Naive B cell (primary cell): Measurements from ENCODE around the gene ZCCHC17. TPM values are rescaled to one million over a fixed set of nuclear protein-coding genes. Genes with fewer than 3 reads are reported as not detected.
A peak's percentile ranks its signal among the peaks of the same experiment; 100 is the strongest.
"Not testable (repeated sequence)": the region's sequence is repeated elsewhere in the genome, so short reads cannot be mapped to it uniquely, and the experiment has no call there.

Experiments used
- ATAC-seq, 2 donors: fragments of 150-1000 bp; cut with Tn5 transposase; 2 replicates each; pipeline ENCODE4 v1.10.0; 2021; ENCODE audit warnings: low read depth in 2 of 2, mild to moderate bottlenecking in 2 of 2, moderate library complexity in 2 of 2
- DNase-seq: peaks from one replicate; pipeline ENCODE4 v3.0.0; 2022
- H3K27ac Mint-ChIP-seq, 6 donors: one replicate each; pipeline ENCODE4 v1.8.0; 2020 to 2022; ENCODE audit warnings: mild to moderate bottlenecking in 6 of 6, mixed read lengths in 6 of 6, moderate library complexity in 5 of 6, inconsistent platforms in 2 of 6
- H3K27me3 Mint-ChIP-seq, 3 donors: one replicate each; pipeline ENCODE4 v1.8.0; 2021 to 2022; ENCODE audit warnings: mixed read lengths in 3 of 3, mild to moderate bottlenecking in 1 of 3
- H3K36me3 Mint-ChIP-seq, 2 donors: one replicate each; pipeline ENCODE4 v1.8.0; 2020 to 2022; ENCODE audit warnings: mixed read lengths in 2 of 2, inconsistent platforms in 1 of 2, mild to moderate bottlenecking in 1 of 2
- H3K4me1 Mint-ChIP-seq, 3 donors: one replicate each; pipeline ENCODE4 v1.8.0; 2020 to 2022; ENCODE audit warnings: mixed read lengths in 3 of 3, inconsistent platforms in 1 of 3, mild to moderate bottlenecking in 1 of 3, moderate library complexity in 1 of 3
- H3K4me3 Mint-ChIP-seq, 8 donors: one replicate each; pipeline ENCODE4 v1.8.0; 2020 to 2022; ENCODE audit warnings: mild to moderate bottlenecking in 8 of 8, mixed read lengths in 8 of 8, moderate library complexity in 8 of 8, inconsistent platforms in 2 of 8
- H3K9me3 Mint-ChIP-seq, 7 donors: one replicate each; pipeline ENCODE4 v1.8.0; 2020 to 2022; ENCODE audit warnings: mixed read lengths in 7 of 7, mild to moderate bottlenecking in 5 of 7, inconsistent platforms in 2 of 7, moderate library complexity in 1 of 7
- polyA plus RNA-seq, 6 donors: library from polyadenylated mRNA; unstranded; fragments of 300-500 nt; fragmentation: Illumina TruSeq; gene quantifications; one replicate each; pipeline ENCODE4 v1.2.3, GENCODE V29; 2021; ENCODE audit warnings: low read depth in 6 of 6

The ZCCHC17 gene, protein sequence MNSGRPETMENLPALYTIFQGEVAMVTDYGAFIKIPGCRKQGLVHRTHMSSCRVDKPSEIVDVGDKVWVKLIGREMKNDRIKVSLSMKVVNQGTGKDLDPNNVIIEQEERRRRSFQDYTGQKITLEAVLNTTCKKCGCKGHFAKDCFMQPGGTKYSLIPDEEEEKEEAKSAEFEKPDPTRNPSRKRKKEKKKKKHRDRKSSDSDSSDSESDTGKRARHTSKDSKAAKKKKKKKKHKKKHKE
- 10 to 100 TPM; 44.4 to 70.6 (median 50.6) TPM for polyA plus RNA-seq

DNA sequence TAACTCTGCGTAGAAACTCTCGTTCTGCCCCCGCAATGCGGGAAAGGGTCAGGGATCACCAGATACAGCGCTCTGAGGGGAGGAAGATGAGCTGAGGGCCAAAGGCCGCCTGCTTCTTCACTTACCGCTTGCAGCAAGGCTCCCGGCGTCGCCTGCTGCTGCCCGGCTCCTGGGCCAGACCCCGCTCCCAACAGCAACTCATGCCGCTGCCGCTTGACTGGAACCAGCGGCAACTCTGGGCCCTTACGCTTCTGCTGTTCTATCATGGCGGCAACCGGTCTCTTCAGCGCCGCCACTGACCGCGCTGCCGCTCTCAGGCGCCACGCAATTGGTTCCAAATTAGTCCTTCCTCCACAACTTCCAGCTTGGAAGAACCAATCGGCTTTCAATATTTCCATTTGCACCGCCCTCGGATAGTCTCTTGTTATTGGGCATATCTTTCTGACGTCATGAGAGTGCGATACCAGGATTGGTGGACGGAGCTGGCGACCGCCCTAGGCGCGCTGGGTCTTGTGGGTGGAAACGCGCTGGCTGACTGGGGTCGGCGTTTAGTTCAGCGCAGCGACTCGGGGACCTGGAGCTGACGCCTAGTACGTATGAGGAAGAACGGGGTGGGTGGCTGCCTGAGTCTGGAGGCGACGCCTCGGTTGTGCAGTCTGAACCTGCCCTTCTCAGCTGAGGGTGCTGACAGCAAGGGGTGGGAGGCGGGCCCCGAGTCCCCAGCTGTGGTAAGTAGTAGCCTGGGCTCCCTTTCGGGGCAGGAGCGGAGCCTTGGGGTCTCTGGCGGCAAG is at the start of gene ZCCHC17, which contains the start of gene SNRNP40:
Gene ZCCHC17 (plus strand): TSS at position 547 of the 791 bp plus-strand sequence. CDS start 13,067 bp downstream, outside the sequence.
Gene SNRNP40 (minus strand): TSS at position 303 of the 791 bp plus-strand sequence. CDS start 37 bp downstream, at position 266.
- Mint-ChIP-seq H3K27ac (peak within 1 kb of the TSS in 1 of 6 donors; percentile 95), H3K36me3 (peaks cover 0 to 12% of the 10 kb centered on the region in 2 donors), H3K27me3 (no peaks in the 10 kb centered on the region), H3K9me3 (no peaks in the 10 kb centered on the region), H3K4me3 (no peak within 1 kb of the TSS), H3K4me1 (peaks cover 11 to 28% (median 19%) of the 10 kb centered on the region in 3 donors)
- ATAC-seq (peak; percentile 90 to 91), DNase-seq (peak; percentile 97)

DNA sequence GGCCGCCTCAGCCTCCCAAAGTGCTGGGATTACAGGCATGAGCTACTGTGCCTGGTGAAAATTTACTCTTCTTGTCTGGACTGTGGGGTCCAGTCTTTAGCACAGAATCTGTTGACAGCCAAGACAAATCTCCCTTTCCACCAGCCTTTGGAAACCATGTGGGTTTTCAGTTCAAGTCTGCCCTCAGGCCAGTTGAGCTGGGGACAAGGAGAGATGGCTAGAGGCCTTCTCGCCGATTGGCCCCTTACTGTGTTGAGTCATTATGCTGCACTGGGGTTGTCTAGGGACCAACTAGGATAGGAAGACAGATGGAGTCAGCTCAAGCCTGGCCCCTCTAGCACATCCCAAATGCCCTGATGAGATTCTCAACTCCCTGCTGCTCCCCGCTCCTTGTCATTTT is 48.6 kb upstream of the ZCCHC17 start:
- Mint-ChIP-seq H3K27ac (no peak overlapping the region), H3K4me3 (no peak overlapping the region), H3K9me3 (no peaks in the 10 kb centered on the region), H3K36me3 (no peaks in the 10 kb centered on the region), H3K4me1 (no peaks in the 10 kb centered on the region), H3K27me3 (peaks cover 7 to 11% (median 7%) of the 10 kb centered on the region in 3 donors)
- DNase-seq (no peak), ATAC-seq (no peak)

DNA sequence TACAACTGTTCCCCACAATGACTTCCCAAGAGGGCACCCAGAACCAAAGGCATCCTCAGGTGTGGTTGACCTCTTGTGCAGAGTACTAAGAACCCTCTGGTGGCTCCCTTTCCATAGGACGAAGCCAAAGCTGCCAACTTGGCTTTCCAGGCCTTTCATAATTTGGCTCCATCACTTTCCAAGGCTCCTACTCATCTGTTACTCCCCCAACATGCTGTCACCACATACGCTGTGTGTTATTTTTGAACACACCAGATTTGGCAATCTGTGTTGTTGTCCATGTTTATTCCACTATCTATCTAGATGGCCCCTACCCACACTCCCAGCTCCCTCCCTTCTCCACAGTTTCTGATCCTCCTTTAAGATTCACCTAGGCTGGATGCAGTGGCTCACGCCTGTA is 47.0 kb upstream of the ZCCHC17 start:
- no peak for DNase-seq
- H3K9me3 Mint-ChIP-seq, result no peaks in the 10 kb centered on the region
- H3K27me3 Mint-ChIP-seq, result no peaks in the 10 kb centered on the region
- ATAC-seq, result no peak
- H3K4me1 Mint-ChIP-seq, result no peaks in the 10 kb centered on the region
- no peak overlapping the region for H3K27ac Mint-ChIP-seq
- no peaks in the 10 kb centered on the region for H3K36me3 Mint-ChIP-seq
- no peak overlapping the region for H3K4me3 Mint-ChIP-seq

DNA sequence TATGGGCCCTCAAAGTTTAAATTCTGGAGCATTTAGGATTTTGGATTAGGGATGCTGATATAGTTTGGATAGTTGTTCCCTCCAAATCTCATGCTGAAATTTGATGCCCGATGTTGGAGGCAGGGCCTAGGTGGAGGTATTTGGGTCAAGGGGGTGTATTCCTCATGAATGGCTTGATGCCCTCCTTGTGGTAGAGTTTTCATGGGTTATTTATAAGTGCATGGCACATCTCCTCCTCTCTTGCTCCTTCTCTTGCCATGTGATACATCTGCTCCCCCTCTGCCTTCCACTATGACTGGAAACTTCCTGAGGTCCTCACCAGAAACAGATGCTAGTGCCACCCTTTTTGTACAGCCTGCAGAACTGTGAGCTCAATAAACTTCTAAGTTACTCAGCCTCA is 39.6 kb upstream of the ZCCHC17 start:
- DNase-seq (no peak), ATAC-seq (no peak)
- no peak overlapping the region for H3K27ac Mint-ChIP-seq
- no peaks in the 10 kb centered on the region for H3K4me1 Mint-ChIP-seq
- H3K9me3 Mint-ChIP-seq, result no peaks in the 10 kb centered on the region
- H3K36me3 Mint-ChIP-seq, result peaks cover 18 to 32% of the 10 kb centered on the region in 2 donors
- H3K4me3 Mint-ChIP-seq, result no peak overlapping the region
- H3K27me3 Mint-ChIP-seq, result no peaks in the 10 kb centered on the region

DNA sequence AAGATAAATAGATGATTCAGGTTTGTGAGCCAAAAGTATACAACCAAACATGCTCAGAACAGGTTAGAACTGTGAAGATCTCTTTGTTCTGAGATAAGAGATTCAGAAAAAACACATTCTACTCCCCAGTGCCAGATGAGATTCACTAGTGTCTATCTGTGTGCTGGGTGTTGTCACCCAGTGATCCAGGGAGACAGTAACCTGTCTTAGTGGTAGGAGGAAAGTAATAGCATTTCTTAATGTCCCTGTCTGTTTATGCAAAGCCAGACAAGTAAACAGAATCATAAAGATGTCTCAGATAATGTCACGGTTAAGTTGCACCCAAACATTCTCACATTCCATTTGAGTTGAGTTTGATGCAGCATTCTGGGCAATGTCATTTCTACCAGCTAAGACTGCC is 38.3 kb upstream of the ZCCHC17 start:
- H3K4me3 Mint-ChIP-seq, result no peak overlapping the region
- no peak overlapping the region for H3K27ac Mint-ChIP-seq
- ATAC-seq (no peak), DNase-seq (no peak)
- H3K9me3 Mint-ChIP-seq, result no peaks in the 10 kb centered on the region
- H3K27me3 Mint-ChIP-seq, result no peaks in the 10 kb centered on the region
- H3K4me1 Mint-ChIP-seq, result no peaks in the 10 kb centered on the region
- peaks cover 18 to 32% of the 10 kb centered on the region in 2 donors for H3K36me3 Mint-ChIP-seq

DNA sequence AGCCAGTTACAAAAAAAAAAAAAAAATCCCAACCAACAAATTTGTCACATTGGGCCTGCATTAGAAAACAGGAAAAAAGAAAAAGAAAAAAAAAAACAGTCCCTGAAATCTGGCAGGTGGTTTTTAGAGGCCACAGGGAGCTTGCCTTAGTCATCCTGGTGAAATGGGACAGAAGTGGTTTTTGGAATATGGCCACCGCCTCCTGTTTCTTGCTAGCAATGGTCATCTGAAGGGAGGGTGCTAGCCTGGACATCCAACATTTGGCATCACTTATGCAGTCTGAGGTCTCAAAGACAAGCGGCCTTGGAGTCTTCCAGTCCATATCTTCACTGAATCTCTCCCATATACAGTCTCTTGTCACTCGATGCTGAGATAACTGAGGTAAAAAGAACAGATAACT is 37.1 kb upstream of the ZCCHC17 start:
- no peak overlapping the region for H3K27ac Mint-ChIP-seq
- no peaks in the 10 kb centered on the region for H3K4me1 Mint-ChIP-seq
- H3K36me3 Mint-ChIP-seq, result peaks cover 18 to 32% of the 10 kb centered on the region in 2 donors
- no peak overlapping the region for H3K4me3 Mint-ChIP-seq
- H3K27me3 Mint-ChIP-seq, result no peaks in the 10 kb centered on the region
- ATAC-seq (no peak), DNase-seq (no peak)
- no peaks in the 10 kb centered on the region for H3K9me3 Mint-ChIP-seq

DNA sequence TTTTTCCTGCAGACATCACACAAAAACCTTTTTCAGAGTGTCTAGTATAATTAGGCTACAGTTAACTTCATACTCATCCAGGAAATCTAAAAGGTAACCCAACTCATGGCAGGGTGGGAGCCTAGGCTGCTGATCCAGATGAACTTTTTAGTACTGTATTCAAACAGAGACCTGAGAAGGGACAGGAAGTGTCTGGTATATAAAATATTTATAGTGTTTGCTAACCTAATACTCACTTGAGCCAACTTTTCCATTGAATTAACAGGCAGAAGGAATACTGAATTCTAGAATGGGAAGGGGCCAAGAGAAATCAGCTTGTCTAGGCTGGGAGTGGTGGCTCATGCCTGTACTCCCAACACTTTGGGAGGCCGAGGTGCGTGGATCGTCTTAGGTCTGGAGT is 34.9 kb upstream of the ZCCHC17 start:
- no peak overlapping the region for H3K4me3 Mint-ChIP-seq
- no peaks in the 10 kb centered on the region for H3K4me1 Mint-ChIP-seq
- H3K9me3 Mint-ChIP-seq, result no peaks in the 10 kb centered on the region
- no peaks in the 10 kb centered on the region for H3K27me3 Mint-ChIP-seq
- ATAC-seq (no peak), DNase-seq (no peak)
- no peak overlapping the region for H3K27ac Mint-ChIP-seq
- peaks cover 29 to 43% of the 10 kb centered on the region in 2 donors for H3K36me3 Mint-ChIP-seq

DNA sequence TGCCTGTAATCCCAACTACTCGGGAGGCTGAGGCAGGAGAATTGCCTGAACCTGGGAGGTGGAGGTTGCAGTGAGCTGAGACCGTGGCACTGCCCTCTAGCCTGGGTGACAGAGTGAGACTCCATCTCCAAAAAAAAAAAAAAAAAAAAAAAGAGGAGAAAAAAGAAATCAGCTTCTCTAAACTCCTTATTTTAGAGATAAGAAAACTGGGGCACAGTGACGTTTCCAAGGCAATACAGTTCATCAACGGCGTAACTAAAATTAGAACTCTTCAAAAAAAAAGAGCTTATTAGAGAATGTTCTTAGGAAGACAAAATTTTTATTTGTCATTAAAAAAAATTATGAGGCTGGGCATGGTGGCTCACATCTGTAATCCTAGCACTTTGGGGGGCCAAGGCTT is 34.4 kb upstream of the ZCCHC17 start:
- not testable (repeated sequence) for ATAC-seq, H3K27me3 Mint-ChIP-seq, H3K27ac Mint-ChIP-seq, DNase-seq, H3K4me1 Mint-ChIP-seq, H3K9me3 Mint-ChIP-seq, H3K4me3 Mint-ChIP-seq
- H3K36me3 Mint-ChIP-seq, result peaks cover 34 to 42% of the 10 kb centered on the region in 2 donors

DNA sequence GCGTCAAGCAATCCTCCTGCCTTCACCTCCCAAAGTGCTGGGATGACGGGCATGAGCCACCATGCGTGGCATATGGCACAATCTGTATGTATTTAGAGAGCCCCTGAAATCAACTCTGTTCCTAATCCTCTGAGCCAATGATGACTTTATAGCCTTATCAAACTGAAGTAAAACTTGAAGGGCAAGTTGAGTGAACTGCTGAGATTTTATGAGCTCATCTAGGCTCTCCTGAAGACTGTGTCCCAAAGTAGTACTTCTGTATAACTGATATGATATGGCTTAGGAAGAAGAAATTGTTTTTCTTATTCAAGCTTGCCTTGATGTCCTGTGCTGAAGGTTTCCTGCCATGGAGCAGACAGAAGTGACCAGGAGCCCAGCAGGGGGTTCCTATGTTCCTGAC is 33.4 kb upstream of the ZCCHC17 start:
- DNase-seq (no peak), ATAC-seq (no peak)
- Mint-ChIP-seq H3K27ac (no peak overlapping the region), H3K36me3 (peaks cover 27 to 40% of the 10 kb centered on the region in 2 donors), H3K9me3 (no peaks in the 10 kb centered on the region), H3K4me3 (no peak overlapping the region), H3K27me3 (no peaks in the 10 kb centered on the region), H3K4me1 (no peaks in the 10 kb centered on the region)

DNA sequence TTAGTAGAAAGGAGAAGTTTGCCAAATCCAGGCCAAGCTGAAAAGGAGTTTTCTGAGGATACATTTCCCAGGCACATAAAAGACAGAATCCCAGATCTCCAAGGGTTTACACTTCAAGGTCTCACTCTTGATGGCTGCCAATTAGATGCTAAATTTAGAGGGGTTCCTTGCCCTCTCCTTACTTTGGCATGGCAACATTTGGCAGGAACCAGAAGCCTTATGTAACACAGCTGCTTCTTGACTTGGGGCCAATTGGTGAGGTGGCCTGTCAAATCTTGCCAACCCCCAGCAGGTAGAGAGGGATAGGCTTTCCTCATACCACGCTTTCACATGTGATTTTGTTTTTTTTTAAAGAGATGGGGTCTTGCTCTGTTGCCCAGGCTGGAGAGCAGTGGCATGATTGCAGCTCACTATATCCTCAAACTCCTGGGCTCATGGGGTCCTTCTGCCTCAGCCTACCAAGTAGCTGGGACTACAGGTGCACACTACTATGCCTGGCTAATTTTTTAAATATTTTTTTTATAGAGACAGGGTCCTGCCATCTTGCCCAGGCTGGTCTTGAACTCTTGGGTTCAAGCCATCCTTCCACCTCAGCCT is 31.9 kb upstream of the ZCCHC17 start:
- H3K36me3 Mint-ChIP-seq, result peaks cover 19 to 42% of the 10 kb centered on the region in 2 donors
- no peaks in the 10 kb centered on the region for H3K27me3 Mint-ChIP-seq
- no peaks in the 10 kb centered on the region for H3K4me1 Mint-ChIP-seq
- no peak overlapping the region for H3K4me3 Mint-ChIP-seq
- peak overlapping the region in 2 of 6 donors; percentile 22 to 58 for H3K27ac Mint-ChIP-seq
- H3K9me3 Mint-ChIP-seq, result no peaks in the 10 kb centered on the region
- ATAC-seq (no peak), DNase-seq (no peak)

DNA sequence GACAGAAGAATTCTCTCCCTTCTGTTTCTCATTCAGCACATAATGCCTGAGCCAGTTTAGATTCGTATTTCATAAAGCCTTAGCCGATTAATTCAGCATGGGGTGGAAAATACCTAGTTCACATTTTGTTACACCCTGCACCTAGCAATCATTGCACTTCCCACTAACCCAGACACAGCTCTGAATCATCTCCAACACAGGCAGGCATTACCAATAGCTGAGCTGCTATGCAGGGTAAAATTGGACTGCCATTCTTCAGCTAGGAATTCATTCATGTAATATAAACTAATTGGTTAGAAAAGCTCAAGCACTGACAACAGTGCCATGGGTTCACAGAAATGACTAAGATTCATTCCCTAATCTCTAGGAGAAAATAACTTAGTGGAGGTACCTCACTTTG is 30.3 kb upstream of the ZCCHC17 start:
- no peak for DNase-seq
- peaks cover 16 to 45% of the 10 kb centered on the region in 2 donors for H3K36me3 Mint-ChIP-seq
- no peaks in the 10 kb centered on the region for H3K9me3 Mint-ChIP-seq
- H3K27ac Mint-ChIP-seq, result no peak overlapping the region
- no peak overlapping the region for H3K4me3 Mint-ChIP-seq
- H3K4me1 Mint-ChIP-seq, result no peaks in the 10 kb centered on the region
- no peak for ATAC-seq
- no peaks in the 10 kb centered on the region for H3K27me3 Mint-ChIP-seq

DNA sequence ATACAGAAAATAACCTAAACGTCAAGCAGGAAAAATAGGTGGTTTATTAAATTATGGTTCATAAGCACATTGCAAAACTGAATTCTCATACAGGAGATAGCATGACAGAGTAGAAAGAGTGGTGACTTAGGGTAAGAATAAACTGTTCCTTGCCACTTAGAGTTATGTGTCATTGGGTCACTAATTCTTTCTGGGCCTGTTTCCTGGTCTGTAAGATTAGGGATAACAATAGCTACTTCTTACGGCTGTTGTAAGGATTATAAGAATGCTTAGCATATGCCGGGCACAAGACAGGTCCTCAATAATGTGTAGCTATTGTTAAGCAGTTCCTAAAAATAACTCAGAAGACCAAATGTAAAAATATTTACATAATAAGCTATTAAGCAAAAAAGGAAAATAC is 24.5 kb upstream of the ZCCHC17 start:
- H3K36me3 Mint-ChIP-seq, result peaks cover 0 to 30% of the 10 kb centered on the region in 2 donors
- H3K9me3 Mint-ChIP-seq, result no peaks in the 10 kb centered on the region
- no peak overlapping the region for H3K4me3 Mint-ChIP-seq
- DNase-seq (no peak), ATAC-seq (no peak)
- H3K27me3 Mint-ChIP-seq, result no peaks in the 10 kb centered on the region
- H3K4me1 Mint-ChIP-seq, result peaks cover 0 to 6% (median 0%) of the 10 kb centered on the region in 3 donors
- no peak overlapping the region for H3K27ac Mint-ChIP-seq

DNA sequence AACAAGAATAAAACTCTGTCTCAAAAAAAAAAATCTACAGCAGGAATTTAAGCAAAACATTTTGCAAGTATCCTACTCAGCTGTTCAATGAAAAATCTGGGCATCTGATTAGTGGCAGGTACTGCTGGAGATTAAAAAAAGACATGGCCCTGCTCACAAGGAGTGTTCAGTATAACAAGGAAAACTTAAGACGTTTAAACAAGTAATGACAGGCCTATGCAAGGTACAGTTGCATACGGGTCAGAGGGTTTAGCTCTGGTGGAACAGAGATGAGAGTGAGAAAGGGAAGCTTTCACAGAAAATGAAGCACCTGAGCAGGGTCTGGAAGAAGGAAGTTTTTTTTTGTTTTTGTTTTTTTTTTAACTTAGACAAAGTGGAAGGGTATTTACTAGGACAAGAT is 23.2 kb upstream of the ZCCHC17 start:
- Mint-ChIP-seq H3K4me1 (peaks cover 0 to 6% (median 0%) of the 10 kb centered on the region in 3 donors), H3K27ac (peak overlapping the region in 2 of 6 donors; percentile 54 to 59), H3K36me3 (peaks cover 5 to 31% of the 10 kb centered on the region in 2 donors), H3K9me3 (no peaks in the 10 kb centered on the region), H3K4me3 (no peak overlapping the region), H3K27me3 (no peaks in the 10 kb centered on the region)
- ATAC-seq (no peak), DNase-seq (no peak)

DNA sequence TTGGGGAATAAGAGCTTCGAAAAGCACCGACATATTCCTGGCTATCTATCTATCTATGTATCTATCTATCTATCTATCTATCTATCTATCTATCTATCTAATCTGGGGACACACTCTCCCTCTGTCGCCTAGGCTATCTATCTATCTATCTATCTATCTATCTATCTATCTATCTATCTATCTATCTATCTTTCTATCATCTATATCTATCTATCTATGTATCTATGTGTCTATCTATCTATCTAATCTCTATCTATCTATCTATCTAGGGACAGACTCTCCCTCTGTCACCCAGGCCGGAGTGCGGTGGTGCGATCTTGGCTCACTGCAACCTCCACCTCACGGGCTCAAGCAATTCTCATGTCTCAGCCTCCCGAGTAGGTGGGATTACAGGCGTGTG is 14.4 kb upstream of the ZCCHC17 start:
- not testable (repeated sequence) for H3K4me1 Mint-ChIP-seq, H3K27ac Mint-ChIP-seq, ATAC-seq, H3K4me3 Mint-ChIP-seq, H3K27me3 Mint-ChIP-seq, H3K9me3 Mint-ChIP-seq, DNase-seq
- peaks cover 20 to 26% of the 10 kb centered on the region in 2 donors for H3K36me3 Mint-ChIP-seq
